ENCODE data around the gene COPB2. TPM values are rescaled to one million over a fixed set of nuclear protein-coding genes. Genes with fewer than 3 reads are reported as not detected.

Gene COPB2
- total RNA-seq, 1 donor from 2014 or later = 171 TPM

GRCh38 chr3:139309061-139309591 lies 80.3 kb downstream of the COPB2 start:
- DNase-seq (ENCODE audit: low read depth) = no peak
- Histone ChIP-seq H3K36me3 (ENCODE audit: control insufficient read depth, insufficient read depth, low read length) (no peaks in the 10 kb centered on the region), H3K27me3 (ENCODE audit: control insufficient read depth, insufficient read depth, low read length) (no peaks in the 10 kb centered on the region), H3K4me3 (ENCODE audit: low read depth, low read length) (no peak overlapping the region)
- no peak for FAIRE-seq
- TF ChIP-seq CTCF (IDR thresholded peaks at IDR 0.05; ENCODE audit: insufficient read depth, low read length, severe bottlenecking) = no peak

DNA sequence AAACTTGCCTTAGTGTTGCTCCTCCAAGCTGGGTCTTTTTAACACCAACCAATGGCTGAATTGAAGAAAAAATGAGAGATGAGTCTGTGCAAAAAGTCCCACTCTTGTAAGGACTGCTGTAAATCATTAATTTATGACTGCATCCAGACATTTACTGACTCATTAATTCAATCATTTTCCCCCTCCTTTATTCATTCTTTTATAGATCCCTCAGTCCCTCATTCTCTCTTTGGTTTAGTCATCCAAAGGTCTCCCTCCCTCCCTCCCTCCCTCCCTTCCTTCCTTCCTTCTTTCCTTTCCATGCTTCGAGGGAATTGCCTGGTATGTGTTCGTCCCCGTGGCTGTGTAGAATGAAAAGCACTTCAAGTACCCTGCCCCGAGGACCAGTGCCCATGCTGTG lies 80.9 kb downstream of the COPB2 start:
- Histone ChIP-seq H3K27me3 (ENCODE audit: control insufficient read depth, insufficient read depth, low read length) (no peaks in the 10 kb centered on the region), H3K4me3 (ENCODE audit: low read depth, low read length) (no peak overlapping the region), H3K36me3 (ENCODE audit: control insufficient read depth, insufficient read depth, low read length) (no peaks in the 10 kb centered on the region)
- TF ChIP-seq CTCF (IDR thresholded peaks at IDR 0.05; ENCODE audit: insufficient read depth, low read length, severe bottlenecking) = no peak
- DNase-seq (ENCODE audit: low read depth) (no peak), FAIRE-seq (no peak)

GRCh38 chr3:139307601-139308555 lies 81.6 kb downstream of the COPB2 start:
- no peak overlapping the region for H3K4me3 ChIP-seq (ENCODE audit: low read depth, low read length)
- no peak for TF ChIP-seq CTCF (IDR thresholded peaks at IDR 0.05; ENCODE audit: insufficient read depth, low read length, severe bottlenecking)
- DNase-seq (ENCODE audit: low read depth) = no peak
- H3K27me3 ChIP-seq (ENCODE audit: control insufficient read depth, insufficient read depth, low read length) = no peaks in the 10 kb centered on the region
- no peak for FAIRE-seq
- H3K36me3 ChIP-seq (ENCODE audit: control insufficient read depth, insufficient read depth, low read length) = no peaks in the 10 kb centered on the region

Other genes with a start within 250 kb of the COPB2 start
- 77.7 and 94.2 TPM in 2 replicates for gene MRPS22, start 45.6 kb downstream of the COPB2 start, total RNA-seq
- gene RBP2, start 86.9 kb upstream of the COPB2 start, total RNA-seq = not detected in 2 replicates
- 69.5 and 187 TPM in 2 replicates for gene RBP1, start 150.1 kb upstream of the COPB2 start, total RNA-seq